Activated T-cell treated with anti-CD3 and anti-CD28 coated beads, Interleukin-2, amount 50 U/mL, for 1 hour (primary cell): ENCODE data around the gene SAMD3.
"Not testable (repeated sequence)": the region's sequence is repeated elsewhere in the genome, so short reads cannot be mapped to it uniquely, and the experiment has no call there.

ENCODE experiments used
- DNase-seq: peaks from one replicate; pipeline ENCODE4 v3.0.0-alpha.2; 2020

Gene SAMD3

GRCh38 chr6:130170160-130170559 lies 52.6 kb downstream of the SAMD3 start:
- not testable (repeated sequence) for DNase-seq

DNA sequence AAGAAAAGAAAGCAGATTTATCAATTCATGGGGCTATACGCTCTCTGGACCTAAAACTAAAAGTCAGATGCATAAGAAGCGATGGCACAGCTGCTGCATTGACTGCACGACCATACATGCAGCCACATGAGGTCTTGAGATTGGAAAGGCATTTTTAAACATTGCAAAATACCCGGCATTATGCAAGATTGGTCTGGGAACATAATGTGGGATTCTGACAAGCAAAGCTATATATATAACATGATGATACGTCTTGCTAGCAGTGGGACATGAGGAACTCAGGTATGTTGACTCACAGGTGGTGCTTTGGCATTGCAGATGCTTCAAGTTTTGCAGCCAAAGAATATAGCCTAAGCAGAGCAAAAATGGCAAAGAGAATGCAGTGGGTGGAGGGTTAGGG lies 55.1 kb downstream of the SAMD3 start:
- DNase-seq = no peak

DNA sequence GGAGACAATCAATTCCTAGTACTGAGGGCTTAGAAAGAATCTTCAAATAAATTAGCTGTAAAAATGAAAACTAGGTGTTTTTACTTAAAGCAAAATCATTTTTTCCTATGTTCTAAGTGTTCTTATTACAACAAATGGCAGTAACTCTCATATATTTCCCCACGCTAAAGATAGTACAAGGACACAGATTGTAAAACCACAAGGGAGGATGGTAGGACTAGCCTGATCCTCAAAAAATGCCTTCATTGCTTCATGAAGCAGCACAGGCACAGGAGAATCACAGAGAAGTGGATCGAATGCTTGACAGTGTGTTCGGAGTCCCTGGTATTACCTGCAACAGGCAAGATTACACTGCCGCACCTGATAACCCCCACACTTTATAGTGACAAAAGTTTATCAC lies 58.5 kb downstream of the SAMD3 start:
- DNase-seq = no peak

DNA sequence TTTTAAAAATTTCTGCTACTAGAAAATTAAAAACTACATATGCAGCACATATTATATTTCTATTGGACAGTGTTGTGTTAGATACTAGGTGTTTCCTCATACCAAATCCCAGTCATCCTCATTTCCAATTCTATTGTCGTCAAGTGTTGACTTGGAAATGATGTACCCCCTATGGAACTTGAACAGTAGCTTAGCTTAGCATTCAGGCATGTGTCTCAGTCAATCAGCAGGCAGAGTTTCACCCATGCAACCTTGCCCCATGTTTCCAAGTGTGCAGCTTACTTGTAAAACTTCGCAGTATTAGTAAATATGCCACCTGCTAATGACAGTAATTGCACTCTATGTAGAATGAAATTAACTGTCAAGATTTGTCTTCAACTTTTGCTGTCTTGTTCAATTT lies 59.5 kb downstream of the SAMD3 start:
- DNase-seq = no peak

DNA sequence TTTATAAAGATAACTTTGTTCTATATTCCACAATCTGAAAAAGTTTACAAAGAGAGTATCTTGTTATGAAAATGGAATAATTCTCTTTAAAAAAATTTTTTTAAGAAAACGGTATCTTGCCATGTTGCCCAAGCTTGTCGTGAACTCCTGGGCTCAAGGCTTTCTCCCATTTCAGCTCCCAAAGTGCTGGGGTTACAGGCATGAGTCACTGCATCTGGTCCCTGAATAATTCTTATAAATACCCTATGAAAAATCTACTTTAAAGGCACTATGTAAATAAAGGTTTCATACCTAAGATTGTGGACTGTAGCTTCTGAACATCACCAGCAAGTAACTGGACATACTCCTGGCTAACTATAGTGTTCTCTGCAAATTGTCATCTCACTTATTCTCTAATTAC lies 60.3 kb downstream of the SAMD3 start:
- no peak for DNase-seq

DNA sequence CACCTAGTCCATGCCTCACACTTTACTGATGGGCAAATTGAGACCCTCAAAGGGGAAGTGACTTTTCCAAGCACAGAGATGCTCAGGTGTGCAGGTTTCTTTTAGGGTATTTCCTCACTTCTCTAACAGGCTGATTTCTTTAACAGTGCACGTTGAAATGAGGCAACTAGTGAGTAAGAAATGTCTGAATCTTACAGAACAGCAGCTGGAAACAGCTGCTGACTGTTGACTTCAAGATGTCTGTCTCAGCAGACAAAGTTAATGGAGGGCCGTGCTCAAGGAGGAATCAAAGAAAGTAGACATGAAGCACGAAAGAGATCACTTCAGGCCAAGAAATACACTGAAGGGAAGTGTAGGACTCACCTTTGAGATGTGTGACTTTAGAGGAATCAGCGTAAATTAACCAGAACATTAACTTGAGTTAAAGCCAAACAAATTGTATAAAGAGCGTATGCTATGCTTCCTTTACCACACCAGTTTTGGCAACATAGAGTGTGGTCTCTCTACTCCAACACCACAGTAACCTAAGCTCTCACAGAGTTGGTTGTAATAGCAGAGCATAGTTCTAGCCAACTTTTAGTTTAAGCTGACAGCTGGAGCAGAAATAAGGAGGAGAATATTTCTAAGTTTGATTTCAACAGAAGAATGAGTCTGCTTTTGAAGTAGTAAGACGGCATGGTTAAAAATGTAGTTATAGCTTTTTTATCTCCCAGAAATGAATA lies 60.9 kb downstream of the SAMD3 start:
- DNase-seq = no peak

GRCh38 chr6:130159956-130160355 lies 62.8 kb downstream of the SAMD3 start:
- no peak for DNase-seq

DNA sequence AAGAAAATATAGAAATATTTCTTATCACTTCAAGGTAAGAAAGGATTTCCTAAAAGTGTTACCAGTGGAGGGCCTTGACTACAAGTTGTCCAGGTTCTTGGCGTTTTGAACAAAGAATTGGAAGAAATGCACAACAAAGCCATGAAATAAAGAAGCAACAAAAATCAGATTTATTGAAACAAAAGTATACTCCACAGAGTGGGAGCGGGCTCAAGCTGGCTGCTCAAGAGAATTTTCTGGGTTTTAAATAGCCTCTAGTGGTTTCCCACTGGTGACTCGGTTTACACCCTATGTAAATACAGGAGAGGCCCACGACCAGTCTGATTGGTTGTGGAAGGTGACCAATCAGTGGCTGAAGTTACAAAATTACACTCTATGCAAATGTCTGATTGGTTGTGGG lies 64.2 kb downstream of the SAMD3 start:
- no peak for DNase-seq

DNA sequence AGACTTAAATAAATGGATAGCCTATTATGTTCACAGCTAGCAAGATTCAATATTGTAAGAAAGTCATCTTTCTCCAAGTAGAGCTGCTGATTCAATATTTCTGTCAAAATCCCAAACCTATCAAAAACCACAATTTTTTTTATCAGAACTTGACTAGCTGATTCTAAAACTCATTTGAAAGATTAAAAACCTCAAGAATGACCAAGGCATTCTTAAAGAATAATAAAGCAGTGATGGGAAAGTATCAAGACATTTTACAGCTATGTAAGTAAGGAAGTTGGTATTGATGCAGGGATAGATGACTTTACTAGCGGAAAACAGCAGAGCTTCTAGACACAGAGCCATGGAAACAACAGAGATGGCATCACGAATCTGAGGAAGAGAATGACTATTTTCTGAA lies 64.7 kb downstream of the SAMD3 start:
- DNase-seq = no peak

DNA sequence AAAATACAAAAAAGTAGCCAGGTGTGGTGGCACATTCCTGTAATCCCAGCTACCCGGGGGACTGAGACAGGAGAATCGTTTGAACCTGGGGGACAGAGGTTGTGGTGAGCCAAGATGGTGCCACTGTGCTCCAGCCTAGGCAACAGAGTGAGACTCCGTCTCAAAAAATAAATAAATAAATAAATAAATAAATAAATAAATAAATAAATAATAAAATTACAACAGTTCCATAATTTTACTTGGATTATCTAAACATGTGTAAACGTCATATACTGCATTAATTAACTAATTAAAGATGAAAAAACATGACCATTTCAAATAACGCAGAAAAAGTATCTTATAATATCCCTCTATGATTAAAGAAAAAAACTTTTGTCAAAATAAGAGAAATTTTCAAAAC lies 65.8 kb downstream of the SAMD3 start:
- no peak for DNase-seq

- DNase-seq = no peak
Observed at GRCh38 chr6:130152908-130153510, 69.7 kb downstream of the SAMD3 start.

DNA sequence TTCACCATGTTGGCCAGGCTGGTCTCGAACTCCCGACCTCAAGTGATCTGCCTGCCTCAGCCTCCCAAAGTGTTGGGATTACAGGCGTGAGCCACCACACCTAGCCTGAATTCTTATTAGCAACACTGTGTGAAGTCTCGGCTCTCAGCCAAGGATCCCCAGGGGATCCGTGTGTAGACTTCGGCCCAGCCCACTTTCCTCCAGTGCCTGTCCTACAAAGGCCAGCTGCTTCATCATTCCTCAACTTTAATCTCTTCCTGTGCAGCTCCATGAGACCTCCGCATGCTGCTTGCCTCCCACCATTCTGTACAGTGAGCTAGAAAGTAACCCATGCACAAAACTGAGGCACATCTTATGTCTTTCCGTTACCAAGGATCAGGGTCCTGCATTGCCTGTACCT lies 71.8 kb downstream of the SAMD3 start:
- DNase-seq = no peak

GRCh38 chr6:130149016-130149415 lies 73.7 kb downstream of the SAMD3 start:
- not testable (repeated sequence) for DNase-seq

DNA sequence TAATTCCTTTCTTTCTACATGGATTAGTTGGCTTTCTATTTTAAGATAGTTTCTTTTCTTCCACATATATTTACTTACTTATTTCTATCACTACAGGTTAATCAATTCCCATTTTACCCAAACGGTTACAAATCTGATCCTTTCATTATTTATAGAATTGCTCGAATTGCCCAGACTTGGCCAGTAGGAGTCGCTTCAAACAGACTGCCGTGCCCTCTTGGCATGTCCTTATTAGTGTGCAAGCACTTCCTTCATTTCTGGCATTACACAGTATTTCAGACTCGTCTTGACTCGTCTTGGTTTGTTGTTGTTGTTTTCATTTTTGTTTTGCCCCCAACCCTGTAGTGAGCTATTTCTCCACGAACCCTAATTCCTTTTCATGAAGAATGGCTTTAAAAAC lies 74.6 kb downstream of the SAMD3 start:
- no peak for DNase-seq

DNA sequence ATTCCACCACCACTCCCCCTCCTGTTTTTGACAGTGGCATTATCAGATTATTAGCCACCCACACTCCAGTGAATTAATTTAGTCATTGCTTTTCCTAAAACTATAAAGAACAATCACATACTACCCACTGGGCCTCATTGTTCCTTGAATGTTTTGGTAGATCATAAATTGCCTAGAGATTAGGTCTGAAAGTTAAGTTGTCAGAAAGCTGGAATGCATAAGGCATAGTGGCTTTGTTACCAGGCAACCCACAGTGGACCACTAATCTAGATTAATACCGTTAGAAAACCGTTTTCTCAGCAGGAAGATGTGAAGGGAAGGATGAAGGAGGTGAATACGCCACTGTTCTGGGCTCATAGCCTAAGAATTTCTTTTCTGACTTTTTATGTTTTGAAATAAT lies 75.6 kb downstream of the SAMD3 start:
- no peak for DNase-seq

DNA sequence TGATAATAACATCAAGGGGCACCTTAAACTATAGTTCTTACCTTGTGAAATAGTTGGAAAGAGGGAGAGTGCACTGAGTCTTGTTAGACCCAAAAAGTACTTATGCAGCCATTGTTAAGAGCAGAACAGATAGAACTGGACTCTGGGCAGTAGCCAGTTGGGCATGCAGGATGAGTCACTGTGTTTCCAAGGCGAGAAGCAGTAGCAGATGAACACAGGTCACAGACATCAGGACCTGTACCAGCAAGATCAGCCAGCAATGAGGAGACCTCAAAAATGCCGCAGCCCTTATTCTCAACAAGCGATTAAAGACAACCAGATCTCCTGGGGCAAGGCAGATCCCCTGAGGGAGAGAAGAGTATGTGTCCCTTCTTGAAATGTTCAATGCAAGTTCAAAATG lies 79.0 kb downstream of the SAMD3 start:
- no peak for DNase-seq

DNA sequence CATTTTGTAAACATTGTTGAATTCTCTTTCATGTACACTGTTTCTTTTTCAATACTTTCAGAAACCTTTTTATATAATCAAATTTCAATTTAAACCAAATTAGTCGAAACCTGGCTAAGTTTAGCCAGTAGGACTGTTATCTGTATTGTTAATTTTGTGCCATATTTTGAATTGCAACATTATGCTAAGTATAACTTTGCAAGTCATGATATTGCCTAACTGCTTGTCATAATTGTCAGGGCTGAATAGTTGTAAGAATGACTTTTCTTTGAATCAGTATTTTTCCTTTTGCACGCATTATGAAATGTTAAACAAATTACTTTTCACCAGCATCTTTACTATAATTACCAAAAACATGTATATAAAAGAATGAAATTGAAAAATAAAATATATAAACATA lies 82.7 kb downstream of the SAMD3 start:
- no peak for DNase-seq

DNA sequence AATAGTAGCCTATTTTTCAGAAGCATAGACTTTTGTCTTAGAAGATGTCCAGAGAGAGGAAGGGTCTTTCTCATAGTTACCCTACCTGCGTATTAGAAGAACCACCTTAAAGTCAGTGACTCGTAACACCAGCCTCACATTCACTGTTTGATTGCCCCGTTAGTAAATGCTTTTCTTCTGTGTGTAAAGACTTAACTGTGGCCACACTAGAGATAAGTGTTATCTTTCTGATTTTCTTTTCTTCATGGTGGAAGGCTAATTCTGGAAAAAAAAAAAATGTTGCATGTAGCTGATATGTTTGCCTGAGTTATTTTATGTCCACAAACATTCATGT lies 83.9 kb downstream of the SAMD3 start:
- no peak for DNase-seq

GRCh38 chr6:130138116-130138908 lies 84.4 kb downstream of the SAMD3 start:
- DNase-seq = no peak

GRCh38 chr6:130136798-130137197 lies 86.0 kb downstream of the SAMD3 start:
- no peak for DNase-seq

DNA sequence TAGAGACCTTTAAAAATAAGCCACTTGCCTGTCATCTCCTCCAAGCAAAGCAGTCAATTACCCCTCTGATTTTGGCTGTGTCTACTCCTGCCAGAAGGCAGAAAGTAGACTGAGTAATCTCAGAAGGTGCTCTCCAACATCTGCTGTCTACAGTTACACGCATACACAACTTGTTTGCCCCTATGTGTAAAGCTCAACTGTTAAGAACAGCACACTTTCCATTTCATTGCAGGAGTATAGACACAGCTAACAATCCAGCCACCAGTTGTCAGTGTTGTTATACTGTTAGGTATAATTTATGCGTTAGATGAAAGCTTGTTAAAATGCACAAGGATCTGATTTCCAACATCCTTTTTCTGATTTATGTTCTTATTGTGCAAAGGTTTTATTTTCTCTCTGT lies 88.2 kb downstream of the SAMD3 start:
- DNase-seq = no peak

DNA sequence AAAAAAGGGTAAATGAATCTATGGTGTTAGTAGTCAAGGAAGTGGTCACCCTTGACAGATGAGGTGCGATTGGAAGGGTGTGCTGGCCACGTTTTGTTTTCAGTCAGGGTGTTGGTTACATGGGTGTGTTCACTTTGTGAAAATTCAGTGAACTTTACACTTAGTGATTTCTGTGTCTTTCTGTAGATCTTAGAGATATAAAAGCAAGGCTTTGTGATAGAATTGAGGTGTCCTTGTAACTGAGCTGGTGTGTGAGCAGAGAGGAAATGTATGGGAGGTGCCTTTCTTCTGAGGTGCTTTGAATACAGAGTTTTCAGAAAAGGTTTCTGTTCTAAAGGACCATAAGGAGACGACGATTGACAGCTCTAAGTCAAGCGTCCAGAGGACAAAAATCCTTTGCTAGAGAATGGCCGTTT lies 90.5 kb downstream of the SAMD3 start:
- DNase-seq = peak; percentile 40

- DNase-seq = no peak
Observed at GRCh38 chr6:130129762-130130246, 92.9 kb downstream of the SAMD3 start.

- no peak for DNase-seq
Observed at GRCh38 chr6:130128326-130128725, 94.4 kb downstream of the SAMD3 start.
